HFFc6 (cell line): ENCODE data around the gene NGB. TPM values are rescaled to one million over a fixed set of nuclear protein-coding genes. Genes with fewer than 3 reads are reported as not detected.

ENCODE experiments used
- DNase-seq: peaks from one replicate; pipeline ENCODE4 v3.0.0-alpha.2; 2018
- H3K27ac Mint-ChIP-seq: 2 replicates; pipeline ENCODE4 v1.8.0; 2020; ENCODE audit warnings: mild to moderate bottlenecking, mixed read lengths
- H3K27me3 Mint-ChIP-seq: 2 replicates; pipeline ENCODE4 v1.8.0; 2021; ENCODE audit warnings: mild to moderate bottlenecking, moderate library complexity, mixed read lengths; ENCODE audit not compliant: insufficient read depth
- H3K36me3 Mint-ChIP-seq: 2 replicates; pipeline ENCODE4 v1.8.0; 2021; ENCODE audit warnings: low read depth, mixed read lengths
- H3K4me1 Mint-ChIP-seq: 2 replicates; pipeline ENCODE4 v1.8.0; 2020; ENCODE audit warnings: low read depth, mixed read lengths
- H3K4me3 Mint-ChIP-seq: 2 replicates; pipeline ENCODE4 v1.8.0; 2020; ENCODE audit warnings: mild to moderate bottlenecking, moderate library complexity, mixed read lengths
- H3K9me3 Mint-ChIP-seq: 2 replicates; pipeline ENCODE4 v1.8.0; 2020; ENCODE audit warnings: mild to moderate bottlenecking, mixed read lengths
- CTCF ChIP-seq: fragments of 200-600 bp; sonication (generic); IDR thresholded peaks from 2 replicates; pipeline ENCODE4 v1.5.0; 2021; ENCODE audit warnings: antibody characterized with exemption, mild to moderate bottlenecking
- total RNA-seq, 6 experiments: library from RNA; stranded (reverse); fragmentation: NEBNext Ultra II Directional; extraction: Animal tissue kit (Norgen Biotek cat#: 25700); gene quantifications; 2 replicates in 1 of 6; 3 replicates in 5 of 6; pipeline ENCODE4 v1.2.3, GENCODE V29; 2021

Gene NGB
- total RNA-seq, 6 experiments from 2014 or later = not detected

GRCh38 chr14:77275601-77276017, 4.6 kb upstream of the NGB start:
- H3K4me3 Mint-ChIP-seq = no peak overlapping the region
- H3K4me1 Mint-ChIP-seq = no peaks in the 10 kb centered on the region
- peaks cover 14% of the 10 kb centered on the region for H3K27me3 Mint-ChIP-seq
- no peak for DNase-seq
- H3K36me3 Mint-ChIP-seq = no peaks in the 10 kb centered on the region
- H3K27ac Mint-ChIP-seq = no peak overlapping the region
- no peak for TF ChIP-seq CTCF
- H3K9me3 Mint-ChIP-seq = no peaks in the 10 kb centered on the region

- TF ChIP-seq CTCF = no peak
- no peaks in the 10 kb centered on the region for H3K36me3 Mint-ChIP-seq
- no peak overlapping the region for H3K27ac Mint-ChIP-seq
- H3K4me1 Mint-ChIP-seq = no peaks in the 10 kb centered on the region
- H3K27me3 Mint-ChIP-seq = peaks cover 16% of the 10 kb centered on the region
- no peaks in the 10 kb centered on the region for H3K9me3 Mint-ChIP-seq
- DNase-seq = no peak
- H3K4me3 Mint-ChIP-seq = no peak overlapping the region
These were observed 4.1 kb upstream of the NGB start for GRCh38 chr14:77275041-77275580.

- Mint-ChIP-seq H3K4me1 (no peaks in the 10 kb centered on the region), H3K36me3 (no peaks in the 10 kb centered on the region), H3K27ac (no peak overlapping the region), H3K4me3 (no peak overlapping the region), H3K9me3 (no peaks in the 10 kb centered on the region), H3K27me3 (peaks cover 23% of the 10 kb centered on the region)
- DNase-seq = no peak
- TF ChIP-seq CTCF = no peak
These were observed 2.8 kb upstream of the NGB start for GRCh38 chr14:77273796-77274195.

GRCh38 chr14:77272261-77272660, 1.3 kb upstream of the NGB start:
- Mint-ChIP-seq H3K4me3 (no peak overlapping the region), H3K27me3 (peaks cover 30% of the 10 kb centered on the region), H3K27ac (no peak overlapping the region), H3K9me3 (peaks cover 6% of the 10 kb centered on the region), H3K4me1 (no peaks in the 10 kb centered on the region), H3K36me3 (no peaks in the 10 kb centered on the region)
- no peak for TF ChIP-seq CTCF
- DNase-seq = no peak

- H3K4me3 Mint-ChIP-seq = no peak overlapping the region
- peaks cover 6% of the 10 kb centered on the region for H3K9me3 Mint-ChIP-seq
- DNase-seq = no peak
- no peaks in the 10 kb centered on the region for H3K36me3 Mint-ChIP-seq
- no peaks in the 10 kb centered on the region for H3K4me1 Mint-ChIP-seq
- no peak for TF ChIP-seq CTCF
- no peak overlapping the region for H3K27ac Mint-ChIP-seq
- peaks cover 33% of the 10 kb centered on the region for H3K27me3 Mint-ChIP-seq
These were observed 469 bp downstream of the NGB start for GRCh38 chr14:77270361-77271112.
